HL-60 (cell line): ENCODE measurements around the gene DBNL.

Source experiments
- CTCF ChIP-seq: IDR thresholded peaks from one replicate; pipeline ENCODE4 v1.5.1; 2011; ENCODE audit warnings: low read length, control low read depth, inconsistent platforms; ENCODE audit not compliant: insufficient read depth
- SPI1 ChIP-seq: IDR thresholded peaks from 2 replicates; pipeline ENCODE4 v1.6.1; 2012; ENCODE audit warnings: low read depth, mild to moderate bottlenecking, borderline replicate concordance

GRCh38 chr7:44101966-44102845 lies 57.7 kb downstream of the DBNL start:
- TF ChIP-seq SPI1, result no peak
- no peak for TF ChIP-seq CTCF
